Esophagus squamous epithelium (tissue), 4 donors: Measurements from ENCODE around the gene BUD13.

Experiments used
- POLR2A ChIP-seq, 4 donors: fragments of 450-650 bp; IDR thresholded peaks; one replicate each; pipeline ENCODE4 v1.6.1; 2017; ENCODE audit warnings: antibody characterized with exemption in 4 of 4, mild to moderate bottlenecking in 4 of 4, moderate library complexity in 3 of 4
- TF ChIP-seq, protein P1 (sequence below), 6 experiments: fragments of 450-650 bp in 4 of 6; fragments of 200-600 bp in 2 of 6; sonication (generic) in 2 of 6; IDR thresholded peaks; one replicate each; pipeline ENCODE4 v1.5.1; 2016 to 2019; ENCODE audit warnings: antibody characterized with exemption in 6 of 6, mild to moderate bottlenecking in 4 of 6, moderate library complexity in 4 of 6

GRCh38 chr11:116729501-116730240 lies 43.1 kb downstream of the BUD13 start:
- TF ChIP-seq, protein P1, sequence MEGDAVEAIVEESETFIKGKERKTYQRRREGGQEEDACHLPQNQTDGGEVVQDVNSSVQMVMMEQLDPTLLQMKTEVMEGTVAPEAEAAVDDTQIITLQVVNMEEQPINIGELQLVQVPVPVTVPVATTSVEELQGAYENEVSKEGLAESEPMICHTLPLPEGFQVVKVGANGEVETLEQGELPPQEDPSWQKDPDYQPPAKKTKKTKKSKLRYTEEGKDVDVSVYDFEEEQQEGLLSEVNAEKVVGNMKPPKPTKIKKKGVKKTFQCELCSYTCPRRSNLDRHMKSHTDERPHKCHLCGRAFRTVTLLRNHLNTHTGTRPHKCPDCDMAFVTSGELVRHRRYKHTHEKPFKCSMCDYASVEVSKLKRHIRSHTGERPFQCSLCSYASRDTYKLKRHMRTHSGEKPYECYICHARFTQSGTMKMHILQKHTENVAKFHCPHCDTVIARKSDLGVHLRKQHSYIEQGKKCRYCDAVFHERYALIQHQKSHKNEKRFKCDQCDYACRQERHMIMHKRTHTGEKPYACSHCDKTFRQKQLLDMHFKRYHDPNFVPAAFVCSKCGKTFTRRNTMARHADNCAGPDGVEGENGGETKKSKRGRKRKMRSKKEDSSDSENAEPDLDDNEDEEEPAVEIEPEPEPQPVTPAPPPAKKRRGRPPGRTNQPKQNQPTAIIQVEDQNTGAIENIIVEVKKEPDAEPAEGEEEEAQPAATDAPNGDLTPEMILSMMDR (IDR thresholded peaks at IDR 0.05) = no peak
- TF ChIP-seq POLR2A (IDR thresholded peaks at IDR 0.05) = no peak
